K562 (cell line): ENCODE measurements around the gene CD248. TPM values are rescaled to one million over a fixed set of nuclear protein-coding genes. Genes with fewer than 3 reads are reported as not detected.
A peak's percentile ranks its signal among the peaks of the same experiment; 100 is the strongest.

ENCODE experiments used
- BCOR ChIP-seq: fragments of 450-650 bp; IDR thresholded peaks from 2 replicates; pipeline ENCODE4 v1.6.1; 2016
- HNRNPLL ChIP-seq: fragments of 200-400 bp; formaldehyde crosslinking; IDR thresholded peaks from 2 replicates; pipeline ENCODE4 v1.6.1; 2017; ENCODE audit warnings: low read length, low read depth, mild to moderate bottlenecking; ENCODE audit not compliant: poor library complexity, severe bottlenecking
- MTA1 ChIP-seq: fragments of 450-650 bp; IDR thresholded peaks from 2 replicates; pipeline ENCODE4 v1.6.1; 2017; ENCODE audit warnings: borderline replicate concordance
- PTBP1 ChIP-seq: fragments of 200-400 bp; formaldehyde crosslinking; IDR thresholded peaks from 2 replicates; pipeline ENCODE4 v1.6.1; 2017; ENCODE audit warnings: low read depth, low read length
- RBFOX2 ChIP-seq: fragments of 200-400 bp; formaldehyde crosslinking; IDR thresholded peaks from 2 replicates; pipeline ENCODE4 v1.6.1; 2017; ENCODE audit warnings: low read depth, mild to moderate bottlenecking, low read length, moderate library complexity
- YBX1 ChIP-seq: fragments of 450-650 bp; IDR thresholded peaks from 2 replicates; pipeline ENCODE4 v1.7.1; 2016; ENCODE audit warnings: mild to moderate bottlenecking
- ZNF699 ChIP-seq: fragments of 250-450 bp; sonication (Bioruptor Pico); IDR thresholded peaks from 2 replicates; pipeline ENCODE4 v1.8.0; 2021; ENCODE audit warnings: mild to moderate bottlenecking, moderate library complexity; ENCODE audit not compliant: insufficient replicate concordance
- polyA plus RNA-seq, 8 experiments: library from polyadenylated mRNA; depleted of rRNA in 4 of 8; stranded (reverse) in 5 of 8; unstranded in 3 of 8; fragments of >200 nt; fragmentation: Nextera tagmentation in 2 of 8; fragmentation: Illumina TruSeq in 1 of 8; extraction: Ambion mirVana in 2 of 8; extraction: Trizol in 1 of 8; gene quantifications; 2 replicates each; pipeline versions ENCODE4 v1.2.1 to v1.2.3, GENCODE V29; 2011 to 2014; ENCODE audit warnings: inconsistent platforms in 1 of 8, missing spikeins in 1 of 8
- total RNA-seq, 7 experiments: library from RNA; depleted of rRNA in 6 of 7; stranded (reverse); fragments of >200 nt in 6 of 7; fragmentation: Illumina TruSeq in 2 of 7; extraction: Trizol in 2 of 7; gene quantifications; 2 replicates each; pipeline versions ENCODE4 v1.2.1 to v1.2.3, GENCODE V29; 2011 to 2021; ENCODE audit warnings: low replicate concordance in 1 of 7
- TF ChIP-seq, protein P1 (sequence below): fragments of 450-650 bp; IDR thresholded peaks from 2 replicates; pipeline ENCODE4 v1.6.1; 2016; ENCODE audit warnings: mild to moderate bottlenecking, moderate library complexity
- TF ChIP-seq, protein P2 (sequence below): sonication (generic); formaldehyde crosslinking; IDR thresholded peaks from 2 replicates; pipeline ENCODE4 v1.8.0; 2022; ENCODE audit warnings: mild to moderate bottlenecking, missing genetic modification reagents
- TF ChIP-seq, protein P3 (sequence below), 3 experiments: IDR thresholded peaks in 2 of 3; conservative IDR thresholded peaks in 1 of 3; 2 replicates each; pipeline ENCODE4 v1.5.1; 2011 to 2012; ENCODE audit warnings: low read length in 3 of 3, mild to moderate bottlenecking in 3 of 3, control low read depth in 2 of 3, improper control_type of control experiment in 1 of 3, inconsistent platforms in 1 of 3, low read depth in 1 of 3, mixed read lengths in 1 of 3, moderate library complexity in 1 of 3; ENCODE audit not compliant: insufficient read depth in 2 of 3

Gene CD248
- total and polyA plus RNA-seq, 9 of the 15 experiments (the other 6 are each of a cell fraction or from before 2014, with no cell fraction given) = 0.09 TPM; not detected in 8

DNA sequence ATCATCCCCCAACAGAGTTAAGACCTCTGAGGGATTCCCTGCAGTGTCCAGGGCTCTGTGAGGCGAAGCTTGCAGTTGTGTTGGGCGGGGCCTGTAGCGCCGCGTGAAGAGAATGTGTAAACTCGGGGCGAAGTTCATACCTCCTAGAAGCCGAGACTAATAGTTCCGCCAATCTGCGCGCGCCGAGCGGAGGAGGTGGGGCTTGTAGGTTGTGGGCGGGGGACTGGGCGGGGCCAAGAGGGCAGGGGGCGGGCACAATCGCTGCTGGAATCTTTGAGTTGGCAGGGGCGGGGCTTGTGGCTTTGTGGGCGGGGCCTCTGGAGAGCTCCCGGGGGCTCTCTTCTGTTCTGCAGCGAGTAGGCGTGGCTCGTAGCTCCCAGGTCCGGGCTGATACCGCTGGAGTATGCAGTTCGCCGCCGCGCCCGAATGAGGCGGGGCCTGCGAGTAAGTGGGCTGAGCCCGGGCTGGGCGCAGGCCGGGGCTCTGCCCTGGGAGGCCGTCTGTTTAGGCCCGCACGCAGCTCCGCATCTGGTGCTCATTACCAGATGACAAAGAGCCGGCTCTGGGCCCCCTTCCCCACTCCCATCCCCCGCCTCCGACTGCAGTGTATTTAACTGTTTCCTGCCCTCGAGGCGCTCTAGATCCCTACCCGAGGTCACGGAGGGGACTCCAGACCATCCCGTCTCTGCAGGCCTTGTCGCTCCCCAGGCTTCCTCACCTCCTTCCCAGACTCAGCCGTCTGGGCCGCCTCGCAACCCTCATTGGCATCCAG, 4.1 kb downstream of the CD248 start (continued):
- TF ChIP-seq, protein P1, sequence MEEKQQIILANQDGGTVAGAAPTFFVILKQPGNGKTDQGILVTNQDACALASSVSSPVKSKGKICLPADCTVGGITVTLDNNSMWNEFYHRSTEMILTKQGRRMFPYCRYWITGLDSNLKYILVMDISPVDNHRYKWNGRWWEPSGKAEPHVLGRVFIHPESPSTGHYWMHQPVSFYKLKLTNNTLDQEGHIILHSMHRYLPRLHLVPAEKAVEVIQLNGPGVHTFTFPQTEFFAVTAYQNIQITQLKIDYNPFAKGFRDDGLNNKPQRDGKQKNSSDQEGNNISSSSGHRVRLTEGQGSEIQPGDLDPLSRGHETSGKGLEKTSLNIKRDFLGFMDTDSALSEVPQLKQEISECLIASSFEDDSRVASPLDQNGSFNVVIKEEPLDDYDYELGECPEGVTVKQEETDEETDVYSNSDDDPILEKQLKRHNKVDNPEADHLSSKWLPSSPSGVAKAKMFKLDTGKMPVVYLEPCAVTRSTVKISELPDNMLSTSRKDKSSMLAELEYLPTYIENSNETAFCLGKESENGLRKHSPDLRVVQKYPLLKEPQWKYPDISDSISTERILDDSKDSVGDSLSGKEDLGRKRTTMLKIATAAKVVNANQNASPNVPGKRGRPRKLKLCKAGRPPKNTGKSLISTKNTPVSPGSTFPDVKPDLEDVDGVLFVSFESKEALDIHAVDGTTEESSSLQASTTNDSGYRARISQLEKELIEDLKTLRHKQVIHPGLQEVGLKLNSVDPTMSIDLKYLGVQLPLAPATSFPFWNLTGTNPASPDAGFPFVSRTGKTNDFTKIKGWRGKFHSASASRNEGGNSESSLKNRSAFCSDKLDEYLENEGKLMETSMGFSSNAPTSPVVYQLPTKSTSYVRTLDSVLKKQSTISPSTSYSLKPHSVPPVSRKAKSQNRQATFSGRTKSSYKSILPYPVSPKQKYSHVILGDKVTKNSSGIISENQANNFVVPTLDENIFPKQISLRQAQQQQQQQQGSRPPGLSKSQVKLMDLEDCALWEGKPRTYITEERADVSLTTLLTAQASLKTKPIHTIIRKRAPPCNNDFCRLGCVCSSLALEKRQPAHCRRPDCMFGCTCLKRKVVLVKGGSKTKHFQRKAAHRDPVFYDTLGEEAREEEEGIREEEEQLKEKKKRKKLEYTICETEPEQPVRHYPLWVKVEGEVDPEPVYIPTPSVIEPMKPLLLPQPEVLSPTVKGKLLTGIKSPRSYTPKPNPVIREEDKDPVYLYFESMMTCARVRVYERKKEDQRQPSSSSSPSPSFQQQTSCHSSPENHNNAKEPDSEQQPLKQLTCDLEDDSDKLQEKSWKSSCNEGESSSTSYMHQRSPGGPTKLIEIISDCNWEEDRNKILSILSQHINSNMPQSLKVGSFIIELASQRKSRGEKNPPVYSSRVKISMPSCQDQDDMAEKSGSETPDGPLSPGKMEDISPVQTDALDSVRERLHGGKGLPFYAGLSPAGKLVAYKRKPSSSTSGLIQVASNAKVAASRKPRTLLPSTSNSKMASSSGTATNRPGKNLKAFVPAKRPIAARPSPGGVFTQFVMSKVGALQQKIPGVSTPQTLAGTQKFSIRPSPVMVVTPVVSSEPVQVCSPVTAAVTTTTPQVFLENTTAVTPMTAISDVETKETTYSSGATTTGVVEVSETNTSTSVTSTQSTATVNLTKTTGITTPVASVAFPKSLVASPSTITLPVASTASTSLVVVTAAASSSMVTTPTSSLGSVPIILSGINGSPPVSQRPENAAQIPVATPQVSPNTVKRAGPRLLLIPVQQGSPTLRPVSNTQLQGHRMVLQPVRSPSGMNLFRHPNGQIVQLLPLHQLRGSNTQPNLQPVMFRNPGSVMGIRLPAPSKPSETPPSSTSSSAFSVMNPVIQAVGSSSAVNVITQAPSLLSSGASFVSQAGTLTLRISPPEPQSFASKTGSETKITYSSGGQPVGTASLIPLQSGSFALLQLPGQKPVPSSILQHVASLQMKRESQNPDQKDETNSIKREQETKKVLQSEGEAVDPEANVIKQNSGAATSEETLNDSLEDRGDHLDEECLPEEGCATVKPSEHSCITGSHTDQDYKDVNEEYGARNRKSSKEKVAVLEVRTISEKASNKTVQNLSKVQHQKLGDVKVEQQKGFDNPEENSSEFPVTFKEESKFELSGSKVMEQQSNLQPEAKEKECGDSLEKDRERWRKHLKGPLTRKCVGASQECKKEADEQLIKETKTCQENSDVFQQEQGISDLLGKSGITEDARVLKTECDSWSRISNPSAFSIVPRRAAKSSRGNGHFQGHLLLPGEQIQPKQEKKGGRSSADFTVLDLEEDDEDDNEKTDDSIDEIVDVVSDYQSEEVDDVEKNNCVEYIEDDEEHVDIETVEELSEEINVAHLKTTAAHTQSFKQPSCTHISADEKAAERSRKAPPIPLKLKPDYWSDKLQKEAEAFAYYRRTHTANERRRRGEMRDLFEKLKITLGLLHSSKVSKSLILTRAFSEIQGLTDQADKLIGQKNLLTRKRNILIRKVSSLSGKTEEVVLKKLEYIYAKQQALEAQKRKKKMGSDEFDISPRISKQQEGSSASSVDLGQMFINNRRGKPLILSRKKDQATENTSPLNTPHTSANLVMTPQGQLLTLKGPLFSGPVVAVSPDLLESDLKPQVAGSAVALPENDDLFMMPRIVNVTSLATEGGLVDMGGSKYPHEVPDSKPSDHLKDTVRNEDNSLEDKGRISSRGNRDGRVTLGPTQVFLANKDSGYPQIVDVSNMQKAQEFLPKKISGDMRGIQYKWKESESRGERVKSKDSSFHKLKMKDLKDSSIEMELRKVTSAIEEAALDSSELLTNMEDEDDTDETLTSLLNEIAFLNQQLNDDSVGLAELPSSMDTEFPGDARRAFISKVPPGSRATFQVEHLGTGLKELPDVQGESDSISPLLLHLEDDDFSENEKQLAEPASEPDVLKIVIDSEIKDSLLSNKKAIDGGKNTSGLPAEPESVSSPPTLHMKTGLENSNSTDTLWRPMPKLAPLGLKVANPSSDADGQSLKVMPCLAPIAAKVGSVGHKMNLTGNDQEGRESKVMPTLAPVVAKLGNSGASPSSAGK = peak; percentile 75; the same call in 1 of the 2 replicates
- no peak for TF ChIP-seq YBX1
- TF ChIP-seq, protein P2, sequence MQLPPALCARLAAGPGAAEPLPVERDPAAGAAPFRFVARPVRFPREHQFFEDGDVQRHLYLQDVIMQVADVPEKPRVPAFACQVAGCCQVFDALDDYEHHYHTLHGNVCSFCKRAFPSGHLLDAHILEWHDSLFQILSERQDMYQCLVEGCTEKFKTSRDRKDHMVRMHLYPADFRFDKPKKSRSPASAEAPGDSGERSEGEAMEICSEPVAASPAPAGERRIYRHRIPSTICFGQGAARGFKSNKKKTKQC = no peak; the same call in 1 of the 2 replicates
- no peak for TF ChIP-seq HNRNPLL
- TF ChIP-seq ZNF699 (CRISPR knock-in tag) = no peak
- TF ChIP-seq BCOR = no peak
- TF ChIP-seq PTBP1 = no peak
- no peak for TF ChIP-seq MTA1
- TF ChIP-seq RBFOX2 = no peak; the same call in 1 of the 2 replicates
- TF ChIP-seq, protein P3, sequence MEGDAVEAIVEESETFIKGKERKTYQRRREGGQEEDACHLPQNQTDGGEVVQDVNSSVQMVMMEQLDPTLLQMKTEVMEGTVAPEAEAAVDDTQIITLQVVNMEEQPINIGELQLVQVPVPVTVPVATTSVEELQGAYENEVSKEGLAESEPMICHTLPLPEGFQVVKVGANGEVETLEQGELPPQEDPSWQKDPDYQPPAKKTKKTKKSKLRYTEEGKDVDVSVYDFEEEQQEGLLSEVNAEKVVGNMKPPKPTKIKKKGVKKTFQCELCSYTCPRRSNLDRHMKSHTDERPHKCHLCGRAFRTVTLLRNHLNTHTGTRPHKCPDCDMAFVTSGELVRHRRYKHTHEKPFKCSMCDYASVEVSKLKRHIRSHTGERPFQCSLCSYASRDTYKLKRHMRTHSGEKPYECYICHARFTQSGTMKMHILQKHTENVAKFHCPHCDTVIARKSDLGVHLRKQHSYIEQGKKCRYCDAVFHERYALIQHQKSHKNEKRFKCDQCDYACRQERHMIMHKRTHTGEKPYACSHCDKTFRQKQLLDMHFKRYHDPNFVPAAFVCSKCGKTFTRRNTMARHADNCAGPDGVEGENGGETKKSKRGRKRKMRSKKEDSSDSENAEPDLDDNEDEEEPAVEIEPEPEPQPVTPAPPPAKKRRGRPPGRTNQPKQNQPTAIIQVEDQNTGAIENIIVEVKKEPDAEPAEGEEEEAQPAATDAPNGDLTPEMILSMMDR (IDR thresholded peaks at IDR 0.05 in 2 of 3, conservative IDR thresholded peaks at IDR 0.05 in 1 of 3; ENCODE audit: insufficient read depth in 2 of 3, low read depth in 1 of 3, low read length in 3 of 3) = 0 out of 6 replicates have a peak, but pooled peaks of 1 of the 3 experiments have one; percentile 2
